HepG2 (cell line): ENCODE results near the gene PDS5B. TPM values are rescaled to one million over a fixed set of nuclear protein-coding genes. Genes with fewer than 3 reads are reported as not detected.

Experiments
- ATAC-seq: fragments of 200-7000 bp; cut with Tn5 transposase; 3 replicates; pipeline ENCODE4 v1.9.1; 2020; ENCODE audit warnings: mild to moderate bottlenecking, moderate library complexity
- BruUV-seq: library from RNA; stranded (reverse); fragments of 400-500 nt; replicated peaks from 2 replicates; lab custom pipeline; 2021; lab: Mats Ljungman, UMichigan
- CTCF ChIA-PET: fragments of 300-600 bp; formaldehyde crosslinking; extraction: SDS; loops from one replicate; lab custom pipeline; 2021; ENCODE audit warnings: low total read pairs, inconsistent platforms, low intra/inter-chr PET ratio; lab: Yijun Ruan, JAX
- POLR2A ChIA-PET: fragments of 350-600 bp; sonication (Branson Sonifier 250); formaldehyde crosslinking; loops from one replicate; lab custom pipeline; 2020; ENCODE audit warnings: antibody characterized with exemption, inconsistent platforms; lab: Yijun Ruan, JAX
- DNase-seq: peaks from one replicate; pipeline ENCODE4 v3.0.0-alpha.2; 2015; ENCODE audit warnings: low spot score
- FAIRE-seq: peaks from 3 replicates; lab custom pipeline; 2011; peaks lifted over from hg19 to GRCh38; lab: Jason Lieb, UNC
- H2AFZ ChIP-seq: one replicate; pipeline ENCODE4 v1.6.1; 2011; ENCODE audit warnings: low read length, inconsistent platforms
- H3K27ac ChIP-seq: fragments of 300-600 bp; 3 replicates; pipeline ENCODE4 v1.8.0; 2011; ENCODE audit warnings: mixed run types, mild to moderate bottlenecking, mixed read lengths, low read length, inconsistent platforms; ENCODE audit not compliant: insufficient read depth; ENCODE audit errors: extremely low read length
- H3K27me3 ChIP-seq, 2 experiments: fragments of 200-600 bp in 1 of 2; 2 replicates in 1 of 2; 3 replicates in 1 of 2; pipeline versions ENCODE4 v1.6.0 to v1.8.0; 2011; ENCODE audit warnings: low read length in 2 of 2, mild to moderate bottlenecking in 2 of 2, moderate library complexity in 2 of 2, inconsistent platforms in 1 of 2; ENCODE audit not compliant: insufficient read depth in 2 of 2, control insufficient read depth in 1 of 2
- H3K36me3 ChIP-seq, 2 experiments: fragments of 200-600 bp in 1 of 2; replicated peaks in 1 of 2; 2 replicates in 1 of 2; 3 replicates in 1 of 2; pipeline versions ENCODE4 v1.5.1 to v1.8.0; 2011; ENCODE audit warnings: low read length in 2 of 2, inconsistent platforms in 1 of 2; ENCODE audit not compliant: insufficient read depth in 2 of 2, control insufficient read depth in 1 of 2
- H3K4me1 ChIP-seq: 2 replicates; pipeline ENCODE4 v1.5.1; 2012; ENCODE audit warnings: low read length, inconsistent platforms; ENCODE audit not compliant: insufficient read depth
- H3K4me2 ChIP-seq: 2 replicates; pipeline ENCODE4 v1.6.0; 2011; ENCODE audit warnings: low read depth, low read length, inconsistent platforms
- H3K4me3 ChIP-seq, 3 experiments: fragments of 200-600 bp in 1 of 3; sonication (generic), shearing (Covaris generic) in 1 of 3; replicated peaks in 1 of 3; 2 replicates each; pipeline ENCODE4 v1.5.1; 2011 to 2016; ENCODE audit warnings: low read length in 3 of 3, inconsistent platforms in 2 of 3, low read depth in 2 of 3, mild to moderate bottlenecking in 2 of 3, control low read depth in 1 of 3, mixed read lengths in 1 of 3; ENCODE audit not compliant: insufficient read depth in 1 of 3
- H3K79me2 ChIP-seq: one replicate; pipeline ENCODE4 v1.6.1; 2011; ENCODE audit warnings: low read length, inconsistent platforms; ENCODE audit not compliant: insufficient read depth
- H3K9ac ChIP-seq: 2 replicates; pipeline ENCODE4 v1.6.0; 2011; ENCODE audit warnings: mild to moderate bottlenecking, low read depth, low read length, inconsistent platforms; ENCODE audit not compliant: insufficient read depth
- H3K9me3 ChIP-seq: 2 replicates; pipeline ENCODE4 v1.5.1; 2012; ENCODE audit warnings: mild to moderate bottlenecking, low read length
- H4K20me1 ChIP-seq: 2 replicates; pipeline ENCODE4 v1.6.0; 2011; ENCODE audit warnings: inconsistent platforms, mild to moderate bottlenecking, low read length, moderate library complexity; ENCODE audit not compliant: insufficient read depth
- FOXK2 ChIP-seq: fragments of 450-650 bp; IDR thresholded peaks from 2 replicates; pipeline ENCODE4 v1.6.1; 2016
- MATR3 ChIP-seq: sonication (generic); formaldehyde crosslinking; IDR thresholded peaks from 2 replicates; pipeline ENCODE4 v1.4.0; 2020; ENCODE audit warnings: missing genetic modification reagents
- RBFOX2 ChIP-seq: fragments of 200-400 bp; formaldehyde crosslinking; IDR thresholded peaks from 2 replicates; pipeline ENCODE4 v1.6.1; 2017; ENCODE audit warnings: low read depth, mild to moderate bottlenecking, low read length
- SAFB2 ChIP-seq: sonication (generic); formaldehyde crosslinking; IDR thresholded peaks from 2 replicates; pipeline ENCODE4 v1.5.1; 2020; ENCODE audit warnings: missing genetic modification reagents, low read depth, mild to moderate bottlenecking, borderline replicate concordance
- SOX6 ChIP-seq, 2 experiments: fragments of 450-650 bp in 1 of 2; sonication (generic) in 1 of 2; formaldehyde crosslinking in 1 of 2; IDR thresholded peaks; 2 replicates each; pipeline versions ENCODE4 v1.4.0 to v1.6.1; 2017 to 2020; ENCODE audit warnings: antibody characterized with exemption in 1 of 2, mild to moderate bottlenecking in 1 of 2, missing genetic modification reagents in 1 of 2
- TBP ChIP-seq: sonication (generic); formaldehyde crosslinking; IDR thresholded peaks from 2 replicates; pipeline ENCODE4 v1.5.0; 2020; ENCODE audit warnings: missing genetic modification reagents
- TCF7 ChIP-seq: sonication (generic); IDR thresholded peaks from 2 replicates; pipeline ENCODE4 v1.6.1; 2016; ENCODE audit warnings: antibody characterized with exemption, low read depth
- ZNF180 ChIP-seq: sonication (generic); formaldehyde crosslinking; IDR thresholded peaks from 2 replicates; pipeline ENCODE4 v1.4.0; 2020; ENCODE audit warnings: low read depth, missing genetic modification reagents, borderline replicate concordance
- ZNF382 ChIP-seq: sonication (generic); formaldehyde crosslinking; IDR thresholded peaks from 2 replicates; pipeline ENCODE4 v1.5.0; 2020; ENCODE audit warnings: missing genetic modification reagents, mild to moderate bottlenecking, borderline replicate concordance
- ZNF674 ChIP-seq: sonication (generic); formaldehyde crosslinking; IDR thresholded peaks from 2 replicates; pipeline ENCODE4 v1.5.0; 2020; ENCODE audit warnings: low read depth, mild to moderate bottlenecking, missing genetic modification reagents
- WGBS: methylation state at CpG from one replicate; pipeline ENCODE4 v1.1.6; 2017; ENCODE audit warnings: low lambda C conversion rate; 5-methylcytosine and 5-hydroxymethylcytosine counted together
- in situ Hi-C: cut with HindIII; loops from 2 replicates; pipeline ENCODE4 v1.10.0; 2017; ENCODE audit warnings: low pct_unique_long_range_greater_than_20kb; ENCODE audit not compliant: extremely low pct_ligation_motif_present
- intact Hi-C: fragments of 100-400 bp; cut with micrococcal nuclease; formaldehyde crosslinking; loops from one replicate; pipeline ENCODE4 v1.10.0; 2022; ENCODE audit not compliant: unreplicated experiment
- polyA plus RNA-seq, 8 experiments: library from polyadenylated mRNA; depleted of rRNA in 3 of 8; stranded (reverse) in 7 of 8; unstranded in 1 of 8; fragments of >200 nt; fragmentation: Illumina TruSeq in 4 of 8; extraction: Trizol in 4 of 8; gene quantifications; 2 replicates each; pipeline versions ENCODE4 v1.2.1 to v1.2.3, GENCODE V29; 2011 to 2016; ENCODE audit warnings: low read depth in 4 of 8, missing spikeins in 1 of 8, mixed read lengths in 1 of 8; ENCODE audit not compliant: insufficient read depth in 1 of 8
- total RNA-seq, 5 experiments: library from RNA; depleted of rRNA; stranded (reverse); fragments of >200 nt; fragmentation: Illumina TruSeq; extraction: Trizol; gene quantifications; 2 replicates each; pipeline ENCODE4 v1.2.3, GENCODE V29; 2016; ENCODE audit warnings: low read depth in 1 of 5

PDS5B gene
- total and polyA plus RNA-seq, 2 of the 13 experiments (the other 11 are each of a cell fraction or from before 2014, with no cell fraction given): 5.8 to 24.6 TPM

GRCh38 chr13:32577032-32577431 lies 9.2 kb upstream of the PDS5B start:
- FAIRE-seq (no peak), DNase-seq (no peak), ATAC-seq (no peak)
- TF ChIP-seq ZNF382 (no peak), ZNF674 (no peak), FOXK2 (no peak), TBP (CRISPR knock-in tag) (no peak), SOX6 (IDR thresholded peaks at IDR 0.05) (no peak), SOX6 (CRISPR knock-in tag; IDR thresholded peaks at IDR 0.05) (no peak), ZNF180 (CRISPR knock-in tag) (no peak), SAFB2 (CRISPR knock-in tag) (no peak), MATR3 (CRISPR knock-in tag) (no peak), TCF7 (no peak), RBFOX2 (no peak)
- Histone ChIP-seq H3K27me3 (no peaks in the 10 kb centered on the region), H3K4me1 (no peaks in the 10 kb centered on the region; the same call in 1 of the 2 replicates), H3K4me2 (no peak overlapping the region), H2AFZ (no peak overlapping the region), H3K4me3 (no peak overlapping the region), H3K36me3 (no peaks in the 10 kb centered on the region), H3K9me3 (peaks cover 23% of the 10 kb centered on the region), H4K20me1 (no peaks in the 10 kb centered on the region), H3K79me2 (no peaks in the 10 kb centered on the region), H3K9ac (no peak overlapping the region), H3K27ac (no peak overlapping the region)
- BruUV-seq: no TSS peak
- intact Hi-C loops (no loop called here), in situ Hi-C loops (loop anchor here (25.0 kb wide), 1 partner anchor 960 kb away; no protein-coding TSS in a partner anchor)
- ChIA-PET POLR2A (interaction anchor here (0.8 kb wide), 1 partner anchor 9 kb away, joined by 3 read pairs; the partner anchor contains the start of gene PDS5B), CTCF (no interaction called here)
- WGBS: 93% methylated on average over 3 of the region's 3 CpGs
